Tibial artery (tissue), 4 donors: ENCODE results near the gene COG5.

Source experiments
- DNase-seq, 2 donors: peaks; one replicate each; pipeline ENCODE4 v3.0.0-alpha.2; 2019
- H3K27ac ChIP-seq, 2 donors: fragments of 200-600 bp; sonication (generic) in 1 of 2; 1 replicate in 1 of 2; 2 replicates in 1 of 2; pipeline ENCODE4 v1.5.1; 2018 to 2019; ENCODE audit warnings: mild to moderate bottlenecking in 1 of 2
- H3K27me3 ChIP-seq, 2 donors: fragments of 200-600 bp; sonication (generic) in 1 of 2; one replicate each; pipeline versions ENCODE4 v1.5.1 to v1.6.0; 2016 to 2019
- H3K36me3 ChIP-seq, 3 donors: fragments of 200-600 bp; sonication (generic) in 2 of 3; one replicate each; pipeline ENCODE4 v1.5.1; 2016 to 2019; ENCODE audit warnings: mild to moderate bottlenecking in 2 of 3
- H3K4me1 ChIP-seq, 4 donors: fragments of 200-600 bp; sonication (generic) in 2 of 4; 1 replicate in 3 of 4; 2 replicates in 1 of 4; pipeline ENCODE4 v1.5.1; 2016 to 2019
- H3K4me3 ChIP-seq, 2 donors: fragments of 200-600 bp; sonication (generic) in 1 of 2; 1 replicate in 1 of 2; 2 replicates in 1 of 2; pipeline ENCODE4 v1.5.1; 2018 to 2019; ENCODE audit warnings: mild to moderate bottlenecking in 2 of 2
- H3K9me3 ChIP-seq, 3 donors: fragments of 200-600 bp; sonication (generic) in 1 of 3; one replicate each; pipeline ENCODE4 v1.5.1; 2016 to 2019
- intact Hi-C: fragments of 100-400 bp; cut with DNase I; formaldehyde crosslinking; loops from one replicate; pipeline ENCODE4 v1.15.0; 2023; ENCODE audit warnings: low total_unique reads
- TF ChIP-seq, protein P1 (sequence below), 2 experiments: fragments of 200-600 bp in 1 of 2; fragments of 450-650 bp in 1 of 2; IDR thresholded peaks; one replicate each; pipeline ENCODE4 v1.5.1; 2017 to 2019; ENCODE audit warnings: antibody characterized with exemption in 2 of 2, mild to moderate bottlenecking in 1 of 2, moderate library complexity in 1 of 2

COG5 gene

DNA sequence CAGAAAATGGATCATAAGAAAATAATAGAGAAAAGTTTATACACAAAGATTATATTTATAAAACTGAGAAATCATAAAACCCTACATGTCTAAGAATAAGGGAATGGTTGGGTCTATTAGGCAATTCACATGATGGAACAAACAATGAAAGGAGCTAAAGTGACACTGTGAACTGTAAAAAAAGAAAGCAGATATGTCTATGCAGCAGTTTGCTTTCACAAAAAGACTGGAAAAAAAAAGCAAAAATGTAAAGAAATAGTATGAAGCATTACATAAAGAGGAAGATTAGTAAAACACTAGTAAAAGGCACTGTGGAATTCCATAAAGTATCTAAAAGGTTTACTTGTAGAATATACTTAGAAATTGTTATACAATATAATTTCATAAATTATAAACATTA lies 299.0 kb downstream of the COG5 start:
- Histone ChIP-seq H3K36me3 (no peaks in the 10 kb centered on the region), H3K9me3 (no peaks in the 10 kb centered on the region), H3K27ac (no peak overlapping the region), H3K27me3 (no peaks in the 10 kb centered on the region), H3K4me1 (no peaks in the 10 kb centered on the region), H3K4me3 (no peak overlapping the region)
- DNase-seq = no peak
- TF ChIP-seq, protein P1, sequence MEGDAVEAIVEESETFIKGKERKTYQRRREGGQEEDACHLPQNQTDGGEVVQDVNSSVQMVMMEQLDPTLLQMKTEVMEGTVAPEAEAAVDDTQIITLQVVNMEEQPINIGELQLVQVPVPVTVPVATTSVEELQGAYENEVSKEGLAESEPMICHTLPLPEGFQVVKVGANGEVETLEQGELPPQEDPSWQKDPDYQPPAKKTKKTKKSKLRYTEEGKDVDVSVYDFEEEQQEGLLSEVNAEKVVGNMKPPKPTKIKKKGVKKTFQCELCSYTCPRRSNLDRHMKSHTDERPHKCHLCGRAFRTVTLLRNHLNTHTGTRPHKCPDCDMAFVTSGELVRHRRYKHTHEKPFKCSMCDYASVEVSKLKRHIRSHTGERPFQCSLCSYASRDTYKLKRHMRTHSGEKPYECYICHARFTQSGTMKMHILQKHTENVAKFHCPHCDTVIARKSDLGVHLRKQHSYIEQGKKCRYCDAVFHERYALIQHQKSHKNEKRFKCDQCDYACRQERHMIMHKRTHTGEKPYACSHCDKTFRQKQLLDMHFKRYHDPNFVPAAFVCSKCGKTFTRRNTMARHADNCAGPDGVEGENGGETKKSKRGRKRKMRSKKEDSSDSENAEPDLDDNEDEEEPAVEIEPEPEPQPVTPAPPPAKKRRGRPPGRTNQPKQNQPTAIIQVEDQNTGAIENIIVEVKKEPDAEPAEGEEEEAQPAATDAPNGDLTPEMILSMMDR (IDR thresholded peaks at IDR 0.05) = no peak
- intact Hi-C loops = no loop called here

DNA sequence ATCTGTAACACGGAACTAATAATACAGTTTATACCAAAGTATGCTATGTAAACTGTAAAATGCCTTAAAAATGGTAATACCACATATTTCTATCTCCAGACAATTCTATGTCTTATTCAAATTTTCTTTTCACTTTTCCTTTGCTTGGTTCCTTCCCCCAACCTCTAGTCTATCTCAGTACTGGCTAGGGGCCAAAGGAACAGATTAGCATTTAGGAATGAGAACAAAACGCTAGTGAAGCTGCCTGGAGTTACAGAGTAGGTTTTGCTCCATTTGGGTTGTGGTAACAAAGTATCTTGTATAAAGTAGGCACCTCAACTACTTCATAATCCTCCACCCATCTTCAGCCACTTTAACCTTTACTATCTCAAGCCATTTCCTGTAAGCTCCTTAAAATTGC lies 300.9 kb downstream of the COG5 start:
- no peaks in the 10 kb centered on the region for H3K36me3 ChIP-seq
- H3K4me3 ChIP-seq = no peak overlapping the region
- H3K27me3 ChIP-seq = no peaks in the 10 kb centered on the region
- TF ChIP-seq, protein P1 (IDR thresholded peaks at IDR 0.05) = no peak
- H3K4me1 ChIP-seq = no peaks in the 10 kb centered on the region
- DNase-seq = no peak
- H3K27ac ChIP-seq = no peak overlapping the region
- intact Hi-C loops = no loop called here
- H3K9me3 ChIP-seq = no peaks in the 10 kb centered on the region

DNA sequence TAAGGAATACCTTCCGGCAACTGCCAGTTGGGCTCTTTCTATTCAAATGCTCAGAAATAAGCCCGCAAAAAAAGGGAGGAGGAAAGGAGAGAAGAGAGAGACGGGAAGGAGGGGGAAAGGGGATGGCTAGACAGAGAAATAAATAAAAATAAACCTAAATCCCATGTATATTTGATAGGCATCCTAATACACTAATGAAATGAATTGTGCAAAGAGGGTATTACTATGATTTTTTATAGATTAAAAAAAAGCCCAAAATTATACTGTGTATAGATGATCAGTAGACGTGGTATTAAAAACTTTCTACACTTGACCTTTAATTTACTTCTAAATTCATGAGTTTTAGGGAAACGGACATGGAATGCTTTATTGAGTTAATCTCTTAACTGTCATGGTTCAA lies 305.0 kb downstream of the COG5 start:
- TF ChIP-seq, protein P1 (IDR thresholded peaks at IDR 0.05) = no peak
- no peak for DNase-seq
- intact Hi-C loops = no loop called here
- Histone ChIP-seq H3K4me3 (no peak overlapping the region), H3K9me3 (no peaks in the 10 kb centered on the region), H3K27me3 (no peaks in the 10 kb centered on the region), H3K36me3 (no peaks in the 10 kb centered on the region), H3K27ac (no peak overlapping the region), H3K4me1 (peaks cover 0 to 3% (median 0%) of the 10 kb centered on the region in 4 donors)

DNA sequence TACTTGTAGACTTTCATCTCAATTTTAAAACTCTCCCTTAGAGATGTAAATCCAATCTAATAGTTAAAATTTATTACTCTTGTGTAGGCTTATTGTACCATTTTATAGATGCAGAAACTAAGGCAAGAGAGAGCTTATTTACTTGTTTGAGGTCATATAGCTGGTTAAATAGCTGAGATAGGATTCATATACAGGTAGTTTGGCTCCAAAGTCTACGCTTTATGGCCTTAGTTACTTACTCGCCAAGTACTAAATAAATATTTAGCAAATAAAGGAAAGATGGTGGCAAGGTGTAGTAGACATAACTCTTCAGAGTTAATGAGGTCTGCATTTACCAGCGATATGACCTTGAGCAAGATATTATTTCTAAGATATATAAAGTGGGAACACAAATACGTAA lies 308.1 kb downstream of the COG5 start:
- DNase-seq = no peak
- intact Hi-C loops = no loop called here
- TF ChIP-seq, protein P1 (IDR thresholded peaks at IDR 0.05) = no peak
- Histone ChIP-seq H3K27me3 (no peaks in the 10 kb centered on the region), H3K4me1 (peaks cover 0 to 5% (median 0%) of the 10 kb centered on the region in 4 donors), H3K27ac (no peak overlapping the region), H3K9me3 (no peaks in the 10 kb centered on the region), H3K36me3 (no peaks in the 10 kb centered on the region), H3K4me3 (no peak overlapping the region)

DNA sequence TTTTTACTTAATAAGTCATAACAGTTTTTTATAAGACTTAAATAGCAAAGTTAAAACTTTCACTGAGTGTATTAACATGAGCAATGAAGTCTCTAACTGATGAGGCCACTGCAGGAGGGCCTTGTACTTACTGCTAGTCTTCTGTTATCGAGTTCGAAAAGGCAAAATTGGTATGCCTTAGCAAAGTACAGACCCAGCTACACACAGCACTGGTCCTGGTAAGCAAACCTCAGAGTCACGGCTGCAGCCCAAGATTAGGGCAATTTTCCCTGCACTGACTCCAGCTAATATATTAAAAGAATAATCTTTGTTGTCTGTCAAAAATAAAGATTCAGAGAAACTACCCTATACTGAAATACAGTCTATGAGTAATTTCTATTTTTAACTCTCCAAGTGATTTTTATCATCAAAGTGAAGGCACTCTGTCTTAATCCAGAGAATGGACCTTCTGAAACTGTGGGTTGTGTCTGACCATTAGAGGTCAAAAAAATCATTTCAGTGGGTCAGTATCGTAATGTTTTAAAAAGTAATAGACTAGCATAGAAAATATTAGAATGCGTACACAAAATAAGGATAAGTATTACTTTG lies 309.2 kb downstream of the COG5 start:
- Histone ChIP-seq H3K4me1 (peaks cover 0 to 5% (median 0%) of the 10 kb centered on the region in 4 donors), H3K36me3 (no peaks in the 10 kb centered on the region), H3K27me3 (no peaks in the 10 kb centered on the region), H3K27ac (no peak overlapping the region), H3K4me3 (no peak overlapping the region), H3K9me3 (no peaks in the 10 kb centered on the region)
- DNase-seq = no peak
- TF ChIP-seq, protein P1 (IDR thresholded peaks at IDR 0.05) = no peak
- intact Hi-C loops = no loop called here

DNA sequence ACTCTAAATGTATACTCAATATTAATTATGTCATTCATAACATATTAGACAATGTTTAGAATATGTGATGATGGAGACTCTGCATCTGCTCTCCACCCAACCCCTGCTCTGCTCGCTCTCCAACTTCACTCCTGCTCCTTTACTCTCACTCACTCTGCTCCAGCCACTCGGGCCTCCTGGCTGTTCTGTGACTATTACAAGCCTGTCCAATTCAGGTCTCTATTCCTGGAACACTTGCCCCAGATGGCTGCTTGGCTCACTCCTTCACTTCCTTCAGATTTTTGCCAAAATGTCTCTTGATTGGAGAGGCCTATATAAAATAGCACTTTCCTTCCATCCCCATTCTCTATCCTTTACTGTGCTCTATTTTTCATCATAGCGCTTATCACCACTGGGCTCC lies 310.1 kb downstream of the COG5 start:
- Histone ChIP-seq H3K9me3 (no peaks in the 10 kb centered on the region), H3K27ac (no peak overlapping the region), H3K4me1 (peaks cover 0 to 5% (median 0%) of the 10 kb centered on the region in 4 donors), H3K27me3 (no peaks in the 10 kb centered on the region), H3K4me3 (no peak overlapping the region), H3K36me3 (no peaks in the 10 kb centered on the region)
- intact Hi-C loops = no loop called here
- no peak for DNase-seq
- TF ChIP-seq, protein P1 (IDR thresholded peaks at IDR 0.05) = no peak
